Activated gamma-delta T cell (primary cell): ENCODE results near the gene DAPK3.
"Not testable (repeated sequence)": the region's sequence is repeated elsewhere in the genome, so short reads cannot be mapped to it uniquely, and the experiment has no call there.

Source experiments
- DNase-seq: peaks from one replicate; lab custom pipeline; 2025; lab: John Stamatoyannopoulos, UW
- total RNA-seq, 2 donors: gene quantifications; one replicate each; lab custom pipeline; 2026; lab: John Stamatoyannopoulos, UW

Gene DAPK3
- total RNA-seq: 38.9 to 40.4 reads per million in 2 donors

DNA sequence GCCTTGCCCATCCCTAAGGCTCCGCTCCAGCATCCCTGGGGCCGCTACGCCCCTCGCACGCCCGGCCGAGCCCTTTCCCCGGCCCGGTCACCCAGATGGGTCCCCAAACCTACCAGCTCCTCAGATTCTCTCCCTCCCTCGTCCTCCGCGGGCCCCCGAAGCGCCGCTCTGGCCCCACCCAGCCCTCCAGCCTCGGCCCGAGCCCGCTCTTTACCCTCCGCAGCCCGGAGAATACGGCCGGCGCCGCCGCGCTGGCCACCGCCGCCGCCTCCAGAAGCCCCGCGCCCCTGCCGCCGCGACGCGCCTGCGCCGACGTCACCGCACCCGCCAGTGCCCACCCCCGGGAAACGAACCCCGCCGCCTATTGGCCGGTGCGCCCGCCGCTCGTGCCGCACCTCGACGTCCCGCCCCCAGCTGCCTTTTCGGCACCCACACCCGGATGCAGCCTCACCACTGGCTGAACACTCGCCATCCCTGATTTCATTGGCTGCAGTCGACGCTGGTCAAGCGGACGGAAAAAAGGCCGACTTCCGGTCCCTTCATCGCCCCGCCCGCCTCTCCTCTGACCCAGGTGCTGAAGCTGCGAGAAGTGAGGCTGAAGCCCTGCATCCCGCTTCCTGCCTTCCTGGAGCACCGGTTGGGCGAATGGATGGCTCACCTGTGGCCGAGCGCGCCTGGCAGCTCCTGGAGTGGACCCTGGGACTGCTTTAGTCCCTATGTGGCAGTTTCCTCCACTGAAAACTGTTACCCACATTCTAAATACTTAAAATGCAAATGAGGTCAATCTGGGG lies at the start of gene DAPK3:
DAPK3 (minus strand) TSS at position 292 of the 791 bp plus-strand sequence. CDS start 1,364 bp downstream, outside the sequence.
- peak; percentile 85 for DNase-seq

DNA sequence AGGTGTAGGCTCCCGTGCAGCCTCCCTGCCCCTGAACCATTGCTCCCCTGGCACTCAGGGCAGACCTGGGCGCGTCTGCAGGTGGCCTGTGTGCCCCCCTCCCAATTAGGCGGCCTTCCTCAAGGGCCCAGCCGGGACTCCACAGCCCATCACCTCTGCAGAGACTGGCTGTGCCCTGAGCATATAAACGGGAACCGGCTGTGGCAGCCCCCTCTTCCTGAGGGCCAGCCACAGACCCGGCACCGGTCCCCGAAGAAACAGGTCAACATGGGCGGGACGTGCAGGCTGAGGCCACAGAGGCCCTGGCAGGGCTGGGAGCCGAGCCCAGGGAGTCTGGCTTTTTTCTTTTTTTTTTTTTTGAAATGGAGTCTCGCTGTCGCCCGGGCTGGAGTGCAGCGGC lies 48.7 kb upstream of the DAPK3 start:
- no peak for DNase-seq

DNA sequence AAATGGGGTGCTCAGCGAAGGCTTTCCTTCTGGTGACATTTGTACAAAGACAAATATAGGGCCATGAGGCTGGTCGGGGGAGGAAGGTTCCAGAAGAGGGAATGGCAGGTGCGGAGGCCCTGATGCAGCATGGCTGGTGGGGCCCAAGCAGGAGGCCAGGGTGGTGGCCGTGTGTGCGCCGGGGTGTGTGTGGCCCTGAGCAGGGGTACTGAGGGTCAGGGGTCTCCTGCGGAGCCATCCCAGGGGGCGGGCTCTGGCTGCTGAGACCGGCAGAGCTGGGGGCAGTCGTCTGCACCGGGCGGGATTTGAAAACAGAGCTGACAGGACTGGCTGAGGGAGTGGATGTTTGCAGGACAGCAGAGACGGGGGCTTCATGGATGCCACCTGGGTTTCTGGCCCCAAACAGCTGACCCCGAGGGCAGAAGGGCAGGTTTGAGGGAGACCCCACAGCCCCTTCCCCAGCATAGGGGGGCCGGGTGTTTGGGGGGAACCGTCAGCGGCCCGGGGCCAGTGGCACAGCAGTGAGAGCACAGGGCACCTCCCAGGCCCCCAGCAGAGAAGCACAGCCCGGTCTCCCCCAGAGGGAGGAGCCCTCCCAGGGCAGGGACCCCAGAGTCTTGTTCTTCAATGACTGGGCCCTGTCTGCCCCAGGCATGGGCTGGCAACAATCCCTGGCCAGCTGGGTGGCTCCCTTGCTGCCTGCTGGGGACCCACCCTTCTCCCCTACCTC lies 48.0 kb upstream of the DAPK3 start:
- DNase-seq: no peak

DNA sequence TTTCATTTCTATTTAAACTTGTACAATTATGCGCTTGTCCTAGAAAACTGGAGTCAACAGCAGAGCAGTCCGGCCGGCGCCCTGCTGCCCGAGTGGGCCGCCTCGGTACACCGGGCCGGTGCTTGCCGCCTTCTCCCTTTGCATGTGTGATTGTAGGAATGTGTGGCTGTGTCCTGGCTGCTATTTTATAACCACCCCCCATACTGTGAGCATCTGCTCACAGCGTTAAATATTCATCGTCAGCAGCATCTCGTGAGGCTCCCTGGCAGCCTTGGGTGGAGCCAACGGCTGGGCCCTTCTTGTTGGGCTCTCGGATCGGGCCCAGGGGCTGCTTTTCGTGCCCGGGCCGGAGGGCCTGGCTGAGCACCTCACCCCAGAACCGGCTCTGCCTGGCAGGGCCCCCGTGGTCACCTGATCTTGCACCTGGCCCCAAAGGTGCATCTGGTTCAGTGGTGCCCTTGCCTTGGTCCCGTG lies 47.3 kb upstream of the DAPK3 start:
- DNase-seq: no peak

DNA sequence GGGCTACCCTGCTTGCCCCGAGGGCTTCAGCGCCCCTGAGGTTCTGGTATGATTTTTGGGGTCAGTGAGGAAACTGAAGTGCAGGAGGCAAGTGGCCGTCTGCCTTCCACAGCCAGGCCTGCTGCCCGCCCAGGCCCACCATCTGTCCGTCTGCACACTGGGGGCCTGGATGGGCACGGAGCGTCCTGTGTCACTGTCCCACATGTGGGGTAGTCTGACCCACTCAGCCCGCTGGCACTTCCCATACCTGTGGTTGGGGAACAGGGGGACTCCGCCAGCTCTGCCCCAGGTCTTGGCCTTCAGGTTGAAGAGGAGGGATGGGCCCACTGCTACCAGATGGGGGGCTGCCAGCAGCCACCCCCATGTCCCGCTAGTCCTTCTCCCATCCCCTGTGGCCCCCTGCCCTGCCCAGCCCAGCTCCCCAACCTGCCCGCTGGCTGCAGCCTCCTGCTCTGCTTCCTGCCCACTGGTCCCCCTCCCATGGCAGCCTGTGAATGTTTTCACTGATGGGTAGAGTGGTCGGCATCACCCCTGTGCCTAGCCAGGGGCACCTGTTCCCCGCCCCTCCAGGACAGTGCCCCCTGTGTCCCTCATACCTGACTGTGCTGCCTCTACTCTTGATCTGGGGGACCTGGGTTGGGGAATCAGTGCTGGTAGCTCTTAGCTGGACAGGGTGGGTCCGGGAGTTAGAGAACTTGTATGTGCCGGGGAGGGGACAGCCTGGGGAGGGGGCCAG lies 46.2 kb upstream of the DAPK3 start:
- no peak for DNase-seq

DNA sequence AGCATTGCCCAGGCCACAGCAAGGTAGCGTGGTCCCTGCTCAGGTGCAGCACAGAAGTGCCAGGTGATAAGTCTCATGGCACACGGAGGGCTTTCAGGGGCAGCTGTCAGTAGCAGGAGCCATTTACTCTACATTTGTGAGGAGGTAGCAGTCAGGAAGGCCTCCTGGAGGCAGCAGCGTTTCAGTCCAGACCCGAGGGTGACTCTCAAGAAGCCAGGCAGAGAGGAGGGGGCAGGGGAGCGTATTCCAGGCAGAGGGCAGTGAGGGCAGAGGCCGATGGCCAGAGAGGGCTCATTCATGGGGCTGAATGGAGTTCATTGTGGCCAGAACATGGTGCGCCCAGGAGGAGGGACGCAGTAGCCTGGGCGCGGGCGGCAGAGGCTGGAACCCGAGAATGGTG lies 45.6 kb upstream of the DAPK3 start:
- DNase-seq: no peak

- DNase-seq: no peak
Measured at GRCh38 chr19:4015705-4016402, 45.0 kb upstream of the DAPK3 start.

DNA sequence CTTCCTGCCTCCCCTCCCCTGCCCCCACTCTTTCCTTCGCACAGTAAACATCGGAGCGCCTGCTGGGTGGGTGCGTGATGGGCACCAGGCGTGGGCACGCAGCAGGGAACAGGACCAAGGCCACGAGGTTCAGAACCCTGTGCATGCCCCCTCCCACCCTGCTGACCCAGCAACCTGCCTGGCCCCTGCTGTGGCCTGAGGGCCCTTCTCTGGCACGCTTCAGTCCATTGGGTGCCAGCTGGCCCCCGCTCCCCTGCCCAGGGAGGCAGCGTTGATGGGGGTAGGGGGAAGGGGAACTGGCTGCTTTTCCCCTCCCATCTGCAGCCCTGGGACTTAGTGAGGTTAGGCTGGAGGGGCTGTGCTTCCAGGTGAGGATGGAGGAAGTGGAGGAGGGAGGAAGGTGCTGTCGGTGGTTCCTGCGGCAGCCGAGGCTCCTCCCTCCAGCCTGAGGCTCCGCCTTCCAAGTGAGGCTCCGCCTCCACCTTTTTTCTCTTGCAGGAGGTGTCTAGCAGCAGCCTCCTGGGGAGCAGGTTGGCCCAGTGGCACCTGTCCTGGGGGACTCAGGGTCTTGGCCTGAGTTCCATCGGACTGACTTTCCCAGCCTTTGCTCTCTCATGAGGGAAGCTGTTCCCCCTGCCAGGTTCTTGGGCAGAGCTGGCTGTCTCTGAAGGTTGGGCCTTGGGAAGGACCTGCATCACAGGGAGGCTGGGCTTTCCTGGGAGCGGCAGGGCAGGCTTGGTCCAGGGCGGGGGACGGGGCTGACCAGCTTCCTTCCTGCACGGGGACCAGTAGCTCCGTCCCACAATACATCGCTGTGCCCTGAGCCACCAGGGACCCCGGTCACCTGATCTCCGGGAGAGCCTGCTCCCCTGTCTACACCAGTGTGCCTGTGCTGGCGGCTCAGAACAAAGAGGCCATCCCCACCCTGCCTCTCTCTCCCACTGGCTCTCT lies 43.9 kb upstream of the DAPK3 start:
- DNase-seq: no peak

- no peak for DNase-seq
Measured at GRCh38 chr19:4013886-4014540, 43.1 kb upstream of the DAPK3 start.

GRCh38 chr19:4012975-4013634 lies 42.2 kb upstream of the DAPK3 start:
- DNase-seq: no peak

DNA sequence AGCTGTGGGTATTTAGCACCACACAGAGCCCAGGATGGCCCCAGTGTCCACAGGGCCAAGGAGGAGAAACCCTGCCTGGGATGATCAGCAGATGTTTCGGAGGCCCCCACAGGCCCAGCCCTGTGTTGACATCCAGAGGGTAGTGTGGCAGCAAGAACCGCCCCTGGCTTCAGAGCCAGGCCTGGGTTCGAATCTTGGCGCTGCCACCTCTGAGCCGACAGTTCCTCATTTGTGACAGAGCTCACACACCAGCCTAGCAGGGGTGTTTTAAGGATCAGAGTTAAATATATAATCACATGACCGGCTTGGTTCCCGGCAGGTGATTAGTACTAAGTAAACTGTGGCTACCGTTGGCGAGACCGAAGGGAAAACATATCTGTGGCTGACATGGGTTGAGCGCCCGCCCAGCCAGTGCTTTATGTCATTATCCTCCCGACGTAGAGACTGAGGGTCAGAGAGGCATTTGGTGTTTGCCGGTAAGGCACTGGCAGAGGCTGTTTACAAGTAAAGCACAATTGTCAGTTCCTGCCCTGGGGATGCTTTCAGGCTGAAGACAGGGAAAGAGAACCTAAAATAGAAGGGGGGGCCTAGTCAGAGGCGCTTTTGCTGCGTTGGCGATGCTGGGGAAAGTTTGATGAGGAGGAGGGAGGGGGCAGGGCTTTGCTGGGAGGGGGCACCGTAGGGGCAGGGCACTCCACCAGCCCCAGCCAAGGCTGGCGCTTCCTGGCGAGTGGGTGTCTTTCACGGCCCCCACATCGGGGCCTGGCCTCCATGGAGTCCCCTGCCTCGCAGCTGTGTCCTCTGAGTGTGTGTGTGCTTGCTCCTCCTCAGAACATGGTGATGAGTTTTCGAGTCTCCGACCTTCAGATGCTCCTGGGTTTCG lies 41.4 kb upstream of the DAPK3 start:
- no peak for DNase-seq

DNA sequence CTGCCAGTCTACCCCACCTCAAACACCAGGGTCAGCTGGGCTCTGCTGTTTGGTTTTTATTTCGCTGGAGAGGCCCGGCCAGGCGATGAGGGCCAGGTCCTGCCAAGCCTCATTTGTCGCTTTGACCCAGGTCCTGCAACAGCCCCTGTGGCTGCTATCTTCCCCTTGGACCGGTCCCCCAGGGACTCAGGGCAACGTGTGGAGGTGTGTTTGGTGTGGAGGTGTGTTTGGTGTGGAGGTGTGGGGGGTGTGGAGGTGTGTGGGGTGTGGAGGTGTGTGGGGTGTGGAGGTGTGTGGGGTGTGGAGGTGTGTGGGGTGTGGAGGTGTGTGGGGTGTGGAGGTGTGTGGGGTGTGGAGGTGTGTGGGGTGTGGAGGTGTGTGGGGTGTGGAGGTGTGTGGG lies 40.5 kb upstream of the DAPK3 start:
- not testable (repeated sequence) for DNase-seq

- no peak for DNase-seq
Measured at GRCh38 chr19:4010808-4011110, 39.9 kb upstream of the DAPK3 start.

GRCh38 chr19:4009990-4010807 lies 39.3 kb upstream of the DAPK3 start:
- no peak for DNase-seq

DNA sequence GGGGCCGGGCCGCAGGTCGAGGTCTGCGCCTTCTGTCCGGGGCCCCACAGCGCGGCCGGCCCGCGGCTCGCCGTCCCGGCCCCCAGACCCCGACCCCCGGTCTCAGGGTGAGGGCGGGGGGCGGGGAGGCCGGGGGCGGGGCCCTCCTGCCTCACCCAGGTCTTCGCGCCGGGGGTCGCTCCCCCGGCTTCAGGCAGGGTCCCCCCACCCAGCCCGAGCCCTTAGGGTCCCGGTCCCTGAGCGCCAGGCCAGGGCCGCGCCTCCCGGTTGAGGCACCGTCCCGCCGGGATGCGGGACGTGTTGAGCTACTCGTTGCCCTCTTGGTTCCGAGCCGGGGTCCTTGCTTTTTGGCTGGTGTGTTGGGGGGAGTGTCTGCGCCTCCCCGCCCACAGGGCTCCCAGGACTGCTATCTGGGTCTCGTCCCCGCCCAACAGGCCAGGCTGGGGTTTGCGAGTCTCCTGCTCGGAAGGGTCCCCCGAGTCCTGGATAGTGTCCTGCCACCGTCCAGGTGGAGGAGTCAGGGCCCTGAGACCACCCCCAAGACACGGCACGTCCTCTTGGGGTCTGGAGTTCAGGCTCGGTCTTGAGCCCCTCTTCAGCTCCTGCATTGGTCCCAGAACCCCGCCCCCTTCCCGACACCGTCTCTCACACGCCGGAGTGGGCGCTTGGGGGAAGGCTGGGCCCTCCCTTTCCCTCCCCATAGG lies 37.1 kb upstream of the DAPK3 start:
- no peak for DNase-seq

DNA sequence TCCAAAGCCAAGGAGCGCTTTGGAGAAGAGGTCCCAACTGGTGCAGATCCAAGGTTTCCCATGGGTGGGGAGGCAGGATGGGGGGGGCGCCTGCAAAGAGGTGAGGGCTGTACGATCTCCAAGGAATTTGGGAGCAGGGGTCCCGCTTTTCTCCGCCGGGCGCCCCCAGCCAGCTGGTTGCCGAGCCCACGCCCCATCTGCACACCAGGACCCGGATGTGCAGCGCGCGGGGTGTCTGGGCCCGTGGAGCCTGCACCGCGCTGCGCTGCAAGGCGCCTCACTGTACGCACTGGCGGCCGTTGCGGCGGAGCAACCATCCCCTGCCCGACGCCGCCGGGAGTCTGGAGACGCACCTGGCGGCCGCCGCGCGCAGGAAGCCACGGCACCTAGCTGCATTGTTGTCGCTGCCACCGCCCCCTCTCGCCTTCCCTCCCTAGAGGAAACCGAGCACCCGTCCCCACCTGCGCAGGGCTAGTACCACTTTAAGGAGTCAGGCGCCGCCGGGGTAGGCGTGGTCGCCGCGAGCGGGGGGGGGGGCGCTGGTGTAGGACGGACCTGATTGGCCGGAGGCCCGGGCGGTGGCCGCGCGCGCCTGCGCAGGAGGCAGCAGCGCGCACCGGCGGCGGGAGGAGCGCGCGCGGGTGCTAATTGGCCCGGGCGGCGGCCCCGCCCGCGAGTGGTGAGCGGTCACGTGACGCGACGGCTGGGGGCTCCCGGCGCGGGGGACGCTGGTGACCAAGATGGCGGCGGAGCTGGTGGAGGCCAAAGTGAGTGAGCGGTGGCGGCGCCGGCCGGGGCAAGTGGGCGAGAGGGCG lies 36.3 kb upstream of the DAPK3 start, which contains the start of gene PIAS4:
PIAS4 (plus strand) TSS at position 716 of the 815 bp plus-strand sequence; CDS start at position 741, 25 bp downstream.
- peak; percentile 96 for DNase-seq
